OCI-LY7 (cell line): Measurements from ENCODE around the gene CATSPERE. TPM values are rescaled to one million over a fixed set of nuclear protein-coding genes. Genes with fewer than 3 reads are reported as not detected.

ENCODE experiments used
- BruUV-seq: library from RNA; stranded (reverse); fragments of 400-500 nt; replicated peaks from 2 replicates; lab custom pipeline; 2021; lab: Mats Ljungman, UMichigan
- CTCF ChIA-PET: fragments of 300-600 bp; sonication (Branson Sonifier 250); formaldehyde crosslinking; loops from one replicate; lab custom pipeline; 2022; ENCODE audit warnings: antibody characterized with exemption; ENCODE audit not compliant: unreplicated experiment; lab: Charles Lee
- POLR2A ChIA-PET: fragments of 300-600 bp; sonication (Branson Sonifier 250); formaldehyde crosslinking; loops from one replicate; lab custom pipeline; 2022; ENCODE audit warnings: antibody characterized with exemption; lab: Charles Lee
- DNase-seq: peaks from one replicate; pipeline ENCODE4 v3.0.0-alpha.2; 2015; ENCODE audit warnings: low spot score
- H2AFZ ChIP-seq: fragments of 200-600 bp; sonication (generic), shearing (Covaris generic); 2 replicates; pipeline ENCODE4 v1.6.1; 2014; ENCODE audit warnings: mild to moderate bottlenecking, antibody characterized with exemption, low read length, moderate library complexity
- H3K27ac ChIP-seq: fragments of 200-600 bp; sonication (generic); 2 replicates; pipeline ENCODE4 v1.5.1; 2014; ENCODE audit warnings: mixed run types, low read depth, mild to moderate bottlenecking, moderate library complexity, low read length, inconsistent platforms; ENCODE audit not compliant: poor library complexity, severe bottlenecking
- H3K36me3 ChIP-seq: fragments of 200-600 bp; sonication (generic); 2 replicates; pipeline ENCODE4 v1.6.1; 2014; ENCODE audit warnings: mild to moderate bottlenecking, antibody characterized with exemption, low read length, moderate library complexity, mixed read lengths; ENCODE audit not compliant: insufficient read depth
- H3K4me1 ChIP-seq: fragments of 200-600 bp; sonication (generic); 2 replicates; pipeline ENCODE4 v1.5.1; 2014; ENCODE audit warnings: mild to moderate bottlenecking, low read length; ENCODE audit not compliant: insufficient read depth, poor library complexity, severe bottlenecking
- H3K4me2 ChIP-seq: fragments of 200-600 bp; sonication (generic); 2 replicates; pipeline ENCODE4 v1.6.1; 2014; ENCODE audit warnings: mild to moderate bottlenecking, low read length
- H3K4me3 ChIP-seq: fragments of 200-600 bp; sonication (generic); 2 replicates; pipeline ENCODE4 v1.5.1; 2014; ENCODE audit warnings: mild to moderate bottlenecking, low read depth, low read length; ENCODE audit not compliant: poor library complexity, severe bottlenecking
- H3K79me2 ChIP-seq: fragments of 200-600 bp; sonication (generic); 2 replicates; pipeline ENCODE4 v1.6.1; 2016; ENCODE audit warnings: low read depth, mild to moderate bottlenecking, low read length, moderate library complexity, mixed read lengths; ENCODE audit not compliant: insufficient read depth
- H3K9me2 ChIP-seq: fragments of 200-600 bp; sonication (generic); 2 replicates; pipeline ENCODE4 v1.6.1; 2016; ENCODE audit warnings: mild to moderate bottlenecking, low read length, mixed read lengths; ENCODE audit not compliant: insufficient read depth
- H3K9me3 ChIP-seq: fragments of 200-600 bp; sonication (generic); 2 replicates; pipeline ENCODE4 v1.6.1; 2014; ENCODE audit warnings: mild to moderate bottlenecking, mixed run types, low read length, mixed read lengths
- H4K20me1 ChIP-seq: fragments of 200-600 bp; sonication (generic); 2 replicates; pipeline ENCODE4 v1.6.1; 2014; ENCODE audit warnings: mild to moderate bottlenecking, antibody characterized with exemption, low read length, moderate library complexity, mixed read lengths; ENCODE audit not compliant: insufficient read depth
- EZH2phosphoT487 ChIP-seq: fragments of 200-600 bp; sonication (generic); IDR thresholded peaks from 2 replicates; pipeline ENCODE4 v1.6.1; 2018; ENCODE audit warnings: low read depth, borderline replicate concordance, mild to moderate bottlenecking, mixed run types, antibody characterized with exemption, low read length, moderate library complexity, mixed read lengths
- intact Hi-C: fragments of 100-400 bp; cut with micrococcal nuclease; formaldehyde crosslinking; loops from one replicate; pipeline ENCODE4 v1.10.0; 2022; ENCODE audit not compliant: unreplicated experiment
- total RNA-seq, 2 experiments: library from RNA; depleted of rRNA in 1 of 2; stranded (reverse); fragments of >200 nt in 1 of 2; shearing (Covaris generic) in 1 of 2; gene quantifications; 2 replicates each; pipeline ENCODE4 v1.2.3, GENCODE V29; 2014 to 2022
- TF ChIP-seq, protein P1 (sequence below): fragments of 200-600 bp; sonication (generic); conservative IDR thresholded peaks from 2 replicates; pipeline ENCODE4 v1.5.1; 2014; ENCODE audit warnings: mild to moderate bottlenecking, antibody characterized with exemption, low read length, moderate library complexity, mixed read lengths

Gene CATSPERE
- total RNA-seq, 2 experiments from 2014 or later, result 0.41 to 1.1 TPM

DNA sequence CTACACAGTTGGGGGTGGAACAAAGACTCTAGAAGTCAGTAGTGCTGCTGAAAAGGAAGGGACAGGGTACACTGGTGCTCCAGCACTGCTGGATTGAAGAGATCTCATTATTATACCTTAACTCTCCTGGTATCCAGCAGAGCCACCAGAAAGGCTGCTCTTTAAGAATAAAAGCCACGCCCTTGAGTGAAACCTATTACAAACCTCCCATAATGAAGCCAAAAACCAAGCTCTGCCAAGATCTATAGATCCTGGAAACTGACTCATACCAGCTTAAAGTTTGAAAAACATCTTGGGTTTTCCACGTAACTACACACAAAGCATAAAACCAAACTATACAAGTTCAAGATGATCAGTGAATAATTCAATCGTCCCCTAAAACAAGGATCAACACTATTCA lies 47.3 kb upstream of the CATSPERE start:
- BruUV-seq, result no TSS peak
- DNase-seq, result no peak
- H3K79me2 ChIP-seq, result no peaks in the 10 kb centered on the region
- H3K9me3 ChIP-seq, result no peaks in the 10 kb centered on the region
- ChIA-PET POLR2A (interaction anchor here (2.3 to 3.6 kb wide), 4 partner anchors 9 to 36 kb away, joined by 6 to 12 read pairs (median 10); no protein-coding TSS in a partner anchor), CTCF (no interaction called here)
- H3K4me3 ChIP-seq, result no peak overlapping the region
- no peaks in the 10 kb centered on the region for H3K9me2 ChIP-seq
- H3K27ac ChIP-seq, result no peak overlapping the region
- H2AFZ ChIP-seq, result no peak overlapping the region
- TF ChIP-seq EZH2phosphoT487, result no peak
- TF ChIP-seq, protein P1, sequence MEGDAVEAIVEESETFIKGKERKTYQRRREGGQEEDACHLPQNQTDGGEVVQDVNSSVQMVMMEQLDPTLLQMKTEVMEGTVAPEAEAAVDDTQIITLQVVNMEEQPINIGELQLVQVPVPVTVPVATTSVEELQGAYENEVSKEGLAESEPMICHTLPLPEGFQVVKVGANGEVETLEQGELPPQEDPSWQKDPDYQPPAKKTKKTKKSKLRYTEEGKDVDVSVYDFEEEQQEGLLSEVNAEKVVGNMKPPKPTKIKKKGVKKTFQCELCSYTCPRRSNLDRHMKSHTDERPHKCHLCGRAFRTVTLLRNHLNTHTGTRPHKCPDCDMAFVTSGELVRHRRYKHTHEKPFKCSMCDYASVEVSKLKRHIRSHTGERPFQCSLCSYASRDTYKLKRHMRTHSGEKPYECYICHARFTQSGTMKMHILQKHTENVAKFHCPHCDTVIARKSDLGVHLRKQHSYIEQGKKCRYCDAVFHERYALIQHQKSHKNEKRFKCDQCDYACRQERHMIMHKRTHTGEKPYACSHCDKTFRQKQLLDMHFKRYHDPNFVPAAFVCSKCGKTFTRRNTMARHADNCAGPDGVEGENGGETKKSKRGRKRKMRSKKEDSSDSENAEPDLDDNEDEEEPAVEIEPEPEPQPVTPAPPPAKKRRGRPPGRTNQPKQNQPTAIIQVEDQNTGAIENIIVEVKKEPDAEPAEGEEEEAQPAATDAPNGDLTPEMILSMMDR, result no peak
- peaks cover 100% of the 10 kb centered on the region for H3K36me3 ChIP-seq
- H4K20me1 ChIP-seq, result no peaks in the 10 kb centered on the region
- H3K4me1 ChIP-seq, result no peaks in the 10 kb centered on the region
- H3K4me2 ChIP-seq, result no peak overlapping the region
- intact Hi-C loops, result no loop called here

DNA sequence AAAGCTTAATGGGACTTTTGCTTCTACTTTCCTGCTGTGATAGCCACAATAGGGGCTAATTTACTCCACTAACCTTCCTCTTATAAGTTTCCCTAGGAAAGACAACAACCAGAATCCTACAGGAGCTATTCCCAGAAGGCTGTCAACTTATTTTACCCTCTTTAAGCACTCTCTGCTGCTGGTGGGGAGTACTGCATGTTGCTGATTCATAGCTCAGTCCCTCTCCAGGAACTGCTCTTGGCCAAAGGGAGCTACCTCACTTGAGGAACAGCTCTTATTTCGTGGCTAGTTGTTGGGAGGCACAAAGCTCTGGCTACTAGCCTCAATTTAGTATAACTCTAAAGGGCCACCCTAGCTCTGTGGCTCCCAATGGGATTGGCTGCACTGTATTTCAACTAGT lies 46.5 kb upstream of the CATSPERE start:
- Histone ChIP-seq H4K20me1 (no peaks in the 10 kb centered on the region), H3K9me3 (no peaks in the 10 kb centered on the region), H3K9me2 (no peaks in the 10 kb centered on the region), H2AFZ (no peak overlapping the region), H3K79me2 (no peaks in the 10 kb centered on the region), H3K27ac (no peak overlapping the region), H3K4me2 (no peak overlapping the region), H3K36me3 (peaks cover 100% of the 10 kb centered on the region), H3K4me3 (no peak overlapping the region), H3K4me1 (no peaks in the 10 kb centered on the region)
- intact Hi-C loops, result no loop called here
- TF ChIP-seq, protein P1, result no peak
- no peak for TF ChIP-seq EZH2phosphoT487
- no peak for DNase-seq
- no TSS peak for BruUV-seq
- ChIA-PET CTCF (no interaction called here), POLR2A (interaction anchor here (0.6 to 3.6 kb wide), 7 partner anchors 9 to 315 kb away, joined by 4 to 12 read pairs (median 7); no protein-coding TSS in a partner anchor)

DNA sequence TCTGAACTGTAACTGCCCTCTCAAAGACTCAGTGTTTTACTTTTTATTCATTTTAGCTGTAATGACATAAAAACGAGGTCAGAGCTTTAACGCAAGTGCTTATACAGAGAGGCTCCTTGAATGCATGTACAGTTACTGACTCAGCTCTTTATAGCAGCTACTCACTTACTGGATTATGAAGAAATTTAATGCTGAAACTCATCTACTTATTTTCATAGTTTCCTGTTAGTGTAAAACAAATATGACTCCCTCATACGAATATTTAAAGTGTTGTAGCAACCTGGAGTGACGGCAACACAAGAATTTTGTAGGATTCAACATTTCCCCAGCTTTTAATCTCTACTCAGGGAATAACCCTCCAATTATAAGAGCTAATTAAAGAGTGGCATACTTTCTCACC lies 42.0 kb upstream of the CATSPERE start:
- H3K9me2 ChIP-seq, result no peaks in the 10 kb centered on the region
- H3K9me3 ChIP-seq, result no peaks in the 10 kb centered on the region
- no peaks in the 10 kb centered on the region for H3K79me2 ChIP-seq
- H2AFZ ChIP-seq, result no peak overlapping the region
- peaks cover 100% of the 10 kb centered on the region for H3K36me3 ChIP-seq
- DNase-seq, result no peak
- H4K20me1 ChIP-seq, result no peaks in the 10 kb centered on the region
- H3K4me2 ChIP-seq, result no peak overlapping the region
- H3K4me3 ChIP-seq, result no peak overlapping the region
- no peaks in the 10 kb centered on the region for H3K4me1 ChIP-seq
- no TSS peak for BruUV-seq
- ChIA-PET CTCF (no interaction called here), POLR2A (interaction anchor here (1.3 kb wide), 1 partner anchor 36 kb away, joined by 4 read pairs; no protein-coding TSS in a partner anchor)
- no peak overlapping the region for H3K27ac ChIP-seq
- intact Hi-C loops, result no loop called here
- TF ChIP-seq, protein P1, result no peak
- no peak for TF ChIP-seq EZH2phosphoT487
